Measurements from ENCODE around the gene CLP1.
"Not testable (repeated sequence)": the region's sequence is repeated elsewhere in the genome, so short reads cannot be mapped to it uniquely, and the experiment has no call there.

CLP1 gene

DNA sequence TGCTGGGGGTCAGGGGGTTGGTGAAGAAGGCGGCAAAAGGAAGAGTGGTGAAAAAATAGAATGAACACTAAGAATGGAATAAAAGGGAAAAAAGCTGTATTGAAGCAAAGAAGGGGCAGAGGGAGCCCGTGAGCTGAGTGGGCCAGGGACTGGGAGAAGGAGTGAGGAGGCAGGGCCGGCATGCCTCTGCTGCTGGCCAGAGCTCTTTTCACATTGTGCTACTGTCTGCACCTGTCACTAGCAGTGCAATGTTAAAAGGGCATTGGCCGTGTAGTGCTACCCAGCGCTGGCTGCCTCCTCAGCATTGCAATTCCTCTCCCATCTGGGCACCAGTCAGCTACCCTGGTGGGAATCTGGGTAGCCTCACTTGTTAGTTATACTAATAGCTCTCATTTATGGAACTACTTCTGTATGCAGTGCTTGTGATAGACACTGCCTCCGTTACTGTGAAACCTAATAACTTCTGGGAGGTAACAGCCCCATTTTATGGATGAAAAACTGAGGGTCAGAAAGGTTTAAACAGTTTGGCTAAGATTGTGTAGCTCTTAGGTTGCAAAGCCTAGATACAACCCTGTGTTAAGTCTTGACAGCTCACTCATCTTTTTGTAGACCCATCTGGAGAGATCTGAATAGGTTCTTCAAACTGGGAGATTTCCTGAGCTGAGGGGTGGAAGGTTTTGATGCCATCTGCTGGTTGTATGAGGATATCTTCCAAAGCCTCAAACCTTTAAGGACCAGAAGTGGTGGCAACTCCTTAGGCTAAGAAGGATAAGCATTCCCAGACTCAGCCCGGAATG lies 16.4 kb upstream of the CLP1 start:
- DNase-seq: no peak

DNA sequence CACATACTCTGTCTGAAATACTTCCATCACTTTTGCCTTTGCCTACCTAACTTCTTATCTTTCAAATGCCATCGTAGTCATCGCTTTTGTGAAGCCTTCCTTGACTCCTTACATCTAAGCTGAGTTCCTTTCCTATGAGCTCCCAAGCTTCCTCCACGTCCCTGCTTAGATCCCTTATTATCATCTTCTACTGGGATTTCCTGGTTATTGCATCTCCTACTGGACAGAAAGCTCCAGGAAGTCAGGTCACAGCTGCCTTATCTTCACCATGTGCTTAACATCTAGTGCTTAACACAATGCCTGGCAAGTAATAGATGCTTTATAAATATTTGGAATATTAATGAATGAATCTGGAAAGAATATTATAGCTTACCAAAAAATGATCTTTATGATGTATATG lies 13.8 kb upstream of the CLP1 start:
- DNase-seq: no peak

DNA sequence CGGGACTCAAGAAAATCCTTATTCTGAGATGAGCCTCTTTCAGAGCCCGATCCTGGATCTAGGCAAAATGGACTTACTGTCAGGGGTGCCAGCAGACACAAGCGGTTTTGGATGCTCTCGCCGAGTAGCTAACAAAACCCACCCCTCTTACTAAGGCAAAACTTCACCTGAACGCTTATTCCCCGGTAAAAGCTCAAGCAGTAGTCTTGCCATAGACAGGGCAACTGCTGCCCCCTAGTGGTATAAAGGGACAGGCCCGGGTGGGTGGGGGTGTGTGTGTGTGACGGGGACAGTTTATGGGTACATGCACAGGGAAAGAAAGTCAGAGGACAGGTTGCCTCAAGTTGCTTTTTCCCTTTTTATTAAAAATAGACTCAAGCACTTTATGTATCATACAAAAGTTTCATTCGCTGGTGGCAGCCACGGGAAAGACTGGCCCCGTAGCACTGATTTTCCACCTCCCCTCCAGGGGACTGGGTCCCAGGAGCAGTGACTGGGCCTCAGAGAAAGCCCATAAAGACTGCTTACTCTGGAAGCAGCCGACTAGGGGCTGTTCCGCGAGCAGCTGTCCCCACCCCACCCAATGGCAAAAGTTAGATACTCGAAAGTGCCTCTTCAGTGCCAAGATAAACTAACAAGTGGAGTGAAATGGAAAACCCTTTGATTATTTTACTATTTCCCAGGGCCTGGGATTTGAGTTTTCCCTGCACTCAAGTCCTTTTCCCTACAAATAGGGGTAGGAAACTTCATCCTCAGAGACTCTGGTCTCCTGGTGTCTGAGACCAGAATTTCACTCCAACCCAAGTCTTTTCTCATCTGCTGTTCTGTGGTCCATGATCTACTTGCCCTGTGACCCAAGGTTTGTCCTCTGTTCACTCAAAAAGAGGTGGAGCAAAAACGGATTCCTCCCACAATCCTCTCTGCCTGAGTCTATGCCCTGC lies 12.5 kb upstream of the CLP1 start:
- DNase-seq: no peak

DNA sequence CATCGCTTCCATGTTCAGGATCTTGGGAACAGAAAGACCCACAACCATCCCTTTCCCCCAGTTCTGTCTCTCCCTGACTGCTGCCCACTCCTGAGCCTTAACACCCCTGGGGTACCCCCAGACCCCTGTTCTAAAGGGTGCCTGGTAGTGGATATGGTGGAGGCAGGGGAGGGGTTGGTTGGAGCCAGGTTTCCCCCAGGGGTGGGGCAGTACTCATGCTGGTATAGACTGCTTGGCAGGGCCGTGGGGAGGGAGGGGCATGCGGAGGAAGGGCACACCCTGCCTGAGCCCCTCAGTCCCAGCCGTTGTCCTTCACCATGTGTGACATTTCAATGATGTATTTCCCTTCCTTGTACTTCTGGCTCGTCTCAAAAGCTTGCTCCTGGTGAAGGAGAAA lies 11.9 kb upstream of the CLP1 start:
- DNase-seq: no peak

DNA sequence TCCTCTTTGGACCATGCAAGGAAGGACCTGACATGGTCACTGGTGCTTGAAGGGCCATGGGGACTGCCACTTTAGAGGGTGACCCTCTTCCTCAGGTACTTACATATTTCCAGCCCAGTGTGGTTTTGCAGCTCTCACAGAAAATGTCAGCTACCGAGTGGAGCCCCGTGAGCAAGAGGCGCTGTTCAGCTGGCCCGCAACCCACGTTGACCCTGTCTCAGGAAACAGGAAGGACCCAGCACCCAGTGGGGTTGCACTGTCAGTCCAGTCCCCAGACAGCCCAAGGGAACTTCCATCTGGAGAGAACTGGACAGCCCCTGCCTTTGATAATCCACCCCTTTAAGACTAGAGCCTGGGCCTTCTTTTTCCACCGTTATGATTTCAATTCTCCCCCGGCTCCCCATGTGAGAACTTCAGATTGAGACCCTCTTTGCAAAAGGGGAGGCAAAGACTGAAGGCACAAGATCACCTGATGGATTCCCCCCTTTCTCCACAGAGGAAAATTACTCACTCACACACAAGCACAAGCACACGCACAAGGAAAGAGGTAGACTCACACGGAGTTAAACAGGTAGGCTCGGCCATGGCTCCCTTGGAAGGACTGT lies 11.3 kb upstream of the CLP1 start:
- DNase-seq: no peak

DNA sequence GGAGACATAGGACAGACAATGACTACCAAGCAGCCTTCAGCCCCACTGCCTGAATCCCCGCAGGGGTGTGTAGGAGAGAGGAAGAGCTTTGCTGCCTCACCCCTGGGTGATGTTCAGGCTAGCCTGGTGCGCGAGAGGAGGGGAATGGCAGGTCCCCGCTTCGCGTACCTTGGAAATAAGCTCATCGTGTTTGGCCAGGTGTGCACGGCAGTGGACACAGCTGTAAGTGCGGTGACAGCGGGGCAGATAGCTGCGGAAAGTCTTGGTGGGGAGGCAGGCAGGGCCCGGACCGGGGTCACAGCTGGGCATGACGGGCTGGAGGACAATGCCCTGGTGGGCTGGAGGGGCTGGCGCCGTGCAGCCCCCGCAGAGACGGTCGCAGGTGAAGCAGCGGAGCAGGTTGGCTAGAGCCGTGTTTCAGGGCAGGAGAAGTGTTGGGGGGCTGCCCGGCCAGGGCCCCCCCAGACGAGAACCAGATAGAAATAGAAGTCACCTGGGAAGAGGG lies 10.7 kb upstream of the CLP1 start:
- DNase-seq: no peak

DNA sequence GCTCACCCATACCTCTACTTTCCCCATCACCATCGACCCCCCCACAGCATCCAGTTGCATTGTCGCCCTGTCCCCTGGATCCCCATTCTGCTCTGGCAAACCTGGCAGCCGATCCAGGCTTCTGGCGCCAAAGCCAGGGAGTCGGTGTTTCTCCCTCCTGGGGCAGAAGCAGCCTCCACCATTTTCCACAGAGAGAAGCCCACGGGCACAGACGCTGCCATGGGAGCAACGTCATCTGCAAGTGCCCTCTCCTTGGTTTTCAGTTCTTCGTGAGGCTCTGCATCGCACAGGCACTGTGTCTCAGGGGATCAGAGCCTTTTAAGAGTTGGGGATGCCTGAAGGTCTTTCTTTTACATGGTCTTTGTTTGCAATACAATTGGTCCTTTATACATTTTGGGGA lies 10.2 kb upstream of the CLP1 start:
- DNase-seq: no peak

DNA sequence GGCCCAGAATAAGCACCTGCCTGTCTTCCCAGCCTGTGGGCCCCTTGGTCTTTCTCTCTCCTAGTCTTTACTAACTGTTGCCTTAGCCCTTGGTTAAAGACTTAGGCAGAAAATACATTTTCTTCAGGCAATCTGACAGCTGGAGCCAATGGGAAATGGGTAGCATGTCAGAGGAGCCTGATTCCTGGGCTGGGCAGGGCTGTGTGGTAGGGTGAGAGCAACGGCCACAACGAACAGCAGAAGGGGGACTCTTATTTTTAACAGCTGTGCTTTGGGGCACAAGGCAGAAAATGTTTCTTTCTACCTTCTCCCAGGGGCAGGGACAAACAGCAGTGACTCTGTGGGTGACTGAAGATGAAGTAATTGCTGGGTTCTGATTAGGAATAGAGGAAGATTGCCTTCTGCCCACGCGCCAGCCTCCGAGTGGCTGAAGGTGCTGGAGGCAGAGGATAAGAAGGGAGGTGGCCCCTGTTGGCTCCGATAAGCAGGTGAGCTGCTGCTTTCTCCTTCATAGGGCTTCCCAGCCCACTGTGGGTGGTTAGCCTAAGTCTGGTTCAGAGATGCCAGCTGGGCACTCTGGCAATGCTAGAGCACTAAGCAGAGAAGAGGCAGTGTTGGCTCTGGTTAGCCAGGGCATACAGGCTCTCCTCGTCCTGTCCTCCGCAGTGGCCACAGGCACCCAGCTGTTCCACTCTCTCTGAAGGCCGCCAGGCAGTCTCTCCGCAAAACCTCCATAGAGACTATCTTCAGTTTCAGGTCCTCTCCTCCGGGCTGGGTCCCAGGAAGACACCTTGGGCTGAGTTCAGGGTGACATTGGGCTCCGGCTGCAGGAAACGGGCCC lies 9.4 kb upstream of the CLP1 start:
- no peak for DNase-seq

DNA sequence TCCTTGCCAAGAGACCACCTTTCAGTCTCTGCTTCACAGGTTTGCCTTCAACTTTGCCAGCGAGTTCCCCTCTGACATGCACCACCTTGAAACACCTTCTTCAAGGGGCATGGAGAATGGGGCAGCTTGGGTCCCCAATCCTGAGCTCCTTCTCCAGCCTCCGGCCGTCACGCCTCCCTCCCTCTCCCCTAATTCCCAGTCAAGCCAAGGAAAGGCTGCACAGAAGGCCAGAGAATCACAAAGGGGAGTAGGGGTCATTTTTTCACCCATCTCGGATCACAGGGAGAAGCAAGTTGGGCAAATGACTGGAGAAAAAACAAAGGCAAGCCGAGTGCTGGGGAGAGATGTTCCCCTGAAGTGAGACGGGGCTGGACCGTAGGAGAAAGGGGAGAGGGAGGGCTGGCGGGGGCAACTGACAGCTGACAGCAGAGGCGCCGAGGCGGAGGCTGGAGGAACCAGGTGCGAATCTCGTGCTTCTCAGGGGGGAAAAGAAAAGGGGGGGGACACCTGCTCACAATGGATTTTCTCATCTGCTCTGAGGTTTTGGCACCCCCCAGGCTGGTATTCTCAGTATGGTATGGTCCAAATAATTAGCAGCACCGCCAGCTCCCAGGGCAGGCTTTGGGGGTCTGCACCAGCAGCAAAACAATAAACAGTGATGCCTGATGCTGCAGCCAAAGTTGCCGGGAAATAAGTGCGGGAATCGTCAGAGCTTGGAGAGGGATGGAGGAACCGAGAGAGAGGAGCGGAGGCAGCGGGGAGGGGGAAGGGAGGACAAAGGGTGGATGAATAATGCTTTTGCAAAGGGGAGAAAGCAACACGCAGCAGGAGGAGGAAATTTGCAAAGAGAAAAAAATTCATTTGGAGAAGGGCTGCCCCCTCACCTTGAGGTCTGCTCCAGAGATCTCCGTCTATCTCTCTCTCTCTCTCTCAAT lies 8.5 kb upstream of the CLP1 start:
- DNase-seq: no peak

DNA sequence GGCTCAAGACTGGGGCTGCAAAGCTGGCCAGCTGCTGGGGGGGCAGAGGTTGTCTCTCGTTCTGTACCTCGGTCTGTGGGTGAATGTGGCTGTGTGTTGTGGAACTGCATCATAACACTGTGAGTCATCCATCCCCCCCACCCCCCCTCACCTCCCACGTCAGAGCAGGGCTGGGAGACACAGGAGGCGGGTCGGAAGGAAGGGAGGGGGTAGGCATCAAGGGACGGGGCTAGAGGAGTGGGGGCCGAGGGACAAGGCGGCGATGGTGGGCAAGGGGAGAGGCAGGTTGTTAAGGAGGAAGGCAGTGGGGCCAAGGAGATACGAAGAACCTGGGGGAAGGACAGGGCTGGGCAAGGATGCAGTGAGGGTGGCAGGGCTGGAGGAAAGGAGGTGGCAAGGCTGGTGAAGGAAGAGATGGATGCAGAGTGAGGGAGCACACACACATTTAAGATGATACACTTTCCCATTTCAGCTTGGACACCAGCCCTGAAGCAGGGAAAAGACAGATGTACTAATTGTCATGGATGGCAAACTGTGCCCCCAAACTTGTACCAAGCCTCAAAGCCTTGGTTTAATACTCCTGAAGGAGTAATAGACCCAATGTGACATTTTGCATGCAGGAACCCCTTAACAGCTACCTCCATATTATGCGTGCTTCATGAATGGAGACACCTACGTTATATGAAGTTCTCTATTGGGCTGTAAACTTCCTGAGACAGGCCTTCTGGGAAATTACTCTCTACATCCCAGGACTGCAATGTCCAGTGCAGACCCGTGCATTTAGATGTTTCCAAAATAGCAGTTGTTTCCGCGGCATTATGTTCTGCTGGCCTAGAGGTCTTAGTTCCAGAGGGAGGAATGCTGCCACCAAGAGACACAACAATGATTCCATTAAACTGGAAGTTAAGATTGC lies 7.5 kb upstream of the CLP1 start, which contains the start of gene YPEL4:
YPEL4 (minus strand) TSS at position 87 of the 913 bp plus-strand sequence. CDS start 2,805 bp downstream, outside the sequence.
- no peak for DNase-seq

DNA sequence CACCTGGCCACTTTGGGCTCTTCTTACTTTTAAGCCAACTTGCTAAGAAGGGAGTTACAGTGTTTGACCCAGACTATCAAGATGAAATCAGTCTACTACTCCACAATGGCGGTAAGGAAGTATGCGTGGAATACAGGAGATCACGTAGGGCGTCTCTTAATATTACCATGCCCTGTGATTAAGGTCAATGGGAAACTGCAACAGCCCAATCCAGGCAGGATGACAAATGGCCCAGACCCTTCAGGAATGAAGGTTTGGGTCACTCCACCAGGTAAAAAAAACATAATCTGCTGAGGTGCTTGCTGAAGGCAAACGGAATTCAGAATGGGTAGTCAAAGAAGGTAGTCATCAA lies 6.8 kb upstream of the CLP1 start:
- DNase-seq: no peak

DNA sequence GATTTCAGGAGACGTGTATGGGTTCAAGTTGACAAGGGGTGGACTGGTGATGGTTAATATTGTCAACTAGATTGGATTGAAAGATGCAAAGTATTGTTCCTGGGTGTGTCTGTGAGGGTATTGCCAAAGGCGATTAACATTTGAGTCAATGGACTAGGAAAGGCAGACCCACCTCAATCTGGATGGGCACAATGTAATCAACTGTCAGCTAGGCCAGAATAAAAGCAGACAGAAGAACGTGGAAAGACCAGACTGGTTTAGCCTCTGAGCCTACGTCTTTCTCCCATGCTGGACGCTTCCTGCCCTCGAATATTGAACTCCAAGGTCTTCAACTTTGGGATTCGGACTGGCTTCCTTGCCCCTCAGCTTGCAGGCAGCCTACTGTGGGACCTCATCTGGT lies 6.2 kb upstream of the CLP1 start:
- no peak for DNase-seq

DNA sequence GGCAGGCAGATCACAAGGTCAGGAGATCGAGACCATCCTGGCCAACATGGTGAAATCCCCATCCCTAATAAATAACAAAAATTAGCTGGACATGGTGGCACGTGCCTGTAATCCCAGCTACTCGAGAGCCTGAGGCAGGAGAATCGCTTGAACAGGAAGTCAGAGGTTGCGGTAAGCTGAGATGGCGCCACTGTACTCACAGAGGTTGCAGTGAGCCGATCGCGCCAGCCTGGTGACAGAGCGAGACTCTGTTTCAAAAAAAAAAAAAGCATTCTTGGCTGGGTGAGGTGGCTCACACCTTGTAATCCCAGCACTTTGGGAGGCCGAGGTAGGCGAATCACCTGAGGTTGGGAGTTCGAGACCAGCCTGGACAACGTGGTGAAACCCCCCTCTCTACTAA lies 5.3 kb upstream of the CLP1 start:
- DNase-seq: not testable (repeated sequence)

DNA sequence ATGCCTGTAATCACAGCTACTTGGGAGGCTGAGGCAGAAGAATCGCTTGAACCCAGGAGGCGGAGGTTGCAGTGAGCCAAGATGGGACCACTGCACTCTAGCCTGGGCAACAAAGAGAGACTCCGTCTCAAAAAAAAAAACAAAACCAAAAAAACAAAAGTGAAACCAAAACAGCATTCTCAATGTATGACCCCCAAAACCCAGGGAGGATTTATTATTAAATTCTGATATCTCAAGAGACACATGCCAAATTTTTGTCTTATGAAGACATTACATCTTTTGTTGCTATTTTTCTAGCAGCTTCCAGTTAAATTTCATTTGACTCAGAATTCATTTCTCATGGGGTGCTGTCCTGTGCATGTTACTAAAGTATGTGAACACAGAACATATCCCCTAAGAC lies 4.9 kb upstream of the CLP1 start:
- DNase-seq: no peak

DNA sequence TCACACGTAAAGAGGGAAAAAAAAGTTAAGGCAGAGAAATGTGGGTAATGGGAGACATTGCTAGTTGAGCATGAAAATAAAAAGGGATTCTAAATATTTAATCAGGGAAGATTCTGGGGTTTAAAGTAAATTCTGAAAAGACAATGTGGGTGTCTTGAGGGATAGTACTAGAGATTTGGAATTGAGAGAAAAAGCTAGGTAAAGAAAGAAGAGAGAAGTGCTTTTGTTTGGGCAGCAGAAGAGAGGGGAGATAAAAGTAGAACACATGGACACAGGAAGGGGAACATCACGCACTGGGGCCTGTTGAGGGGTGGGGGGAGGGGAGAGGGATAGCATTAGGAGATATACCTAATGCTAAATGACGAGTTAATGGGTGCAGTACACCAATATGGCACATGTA lies 4.4 kb upstream of the CLP1 start:
- DNase-seq: no peak

DNA sequence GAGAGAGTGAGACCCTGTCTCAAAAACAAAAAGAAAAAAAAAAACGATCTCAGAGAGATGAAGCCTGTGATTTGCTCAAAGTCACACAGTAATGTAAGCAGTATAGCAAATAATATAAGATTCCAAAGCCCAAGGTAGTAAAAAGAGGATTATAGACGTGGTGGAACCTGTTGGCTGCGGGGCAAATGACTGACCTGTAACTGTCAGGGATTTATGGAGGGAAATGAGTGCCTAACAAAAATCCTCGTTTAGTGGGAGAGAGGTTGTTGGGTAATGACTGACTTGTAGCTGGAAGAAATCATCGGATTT lies 723 bp upstream of the CLP1 start:
- DNase-seq: no peak

DNA sequence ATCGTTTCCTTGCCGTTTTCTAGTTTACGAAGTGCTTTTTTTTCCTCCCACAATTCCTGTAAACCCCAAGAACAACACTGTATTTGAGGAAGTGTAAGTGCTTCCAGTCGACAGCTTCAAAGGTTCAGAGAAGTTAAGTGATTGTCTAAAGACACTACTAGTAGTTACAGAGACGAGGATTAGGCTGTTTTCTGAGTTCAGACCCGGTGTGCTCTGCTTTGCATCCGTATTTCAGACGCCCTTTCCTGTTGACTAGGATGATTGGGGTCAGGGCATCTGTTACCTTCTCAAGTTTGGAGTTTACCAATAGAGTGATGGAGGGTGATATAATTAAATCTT lies 430 bp downstream of the CLP1 start:
- no peak for DNase-seq

DNA sequence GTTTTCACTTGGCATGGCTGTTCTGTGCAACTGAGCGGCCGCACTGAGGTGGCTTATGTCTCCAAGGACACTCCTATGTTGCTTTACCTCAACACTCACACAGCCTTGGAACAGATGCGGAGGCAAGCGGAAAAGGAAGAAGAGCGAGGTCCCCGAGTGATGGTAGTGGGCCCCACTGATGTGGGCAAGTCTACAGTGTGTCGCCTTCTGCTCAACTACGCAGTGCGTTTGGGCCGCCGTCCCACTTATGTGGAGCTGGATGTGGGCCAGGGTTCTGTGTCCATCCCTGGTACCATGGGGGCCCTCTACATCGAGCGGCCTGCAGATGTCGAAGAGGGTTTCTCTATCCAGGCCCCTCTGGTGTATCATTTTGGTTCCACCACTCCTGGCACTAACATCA lies 2.1 kb downstream of the CLP1 start:
- no peak for DNase-seq

DNA sequence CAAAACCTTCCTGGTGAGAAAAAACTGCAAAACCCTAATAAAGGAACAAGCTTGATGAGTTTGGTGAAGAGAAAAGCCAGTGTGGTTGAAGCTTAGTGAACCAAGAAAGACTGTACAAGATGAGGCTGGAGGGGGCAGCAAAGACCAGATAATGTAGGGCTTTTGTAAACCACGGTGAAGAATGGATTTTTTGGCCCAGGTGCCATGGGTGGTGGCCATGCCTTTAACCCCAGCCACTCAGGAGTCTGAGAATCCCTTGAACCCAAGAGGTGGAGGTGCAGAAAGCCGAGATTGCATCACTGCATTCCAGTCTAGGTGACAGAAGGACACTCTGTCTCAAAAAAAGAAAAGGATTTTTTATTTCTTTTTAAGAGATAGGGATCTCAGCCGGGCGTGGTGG lies 5.3 kb downstream of the CLP1 start:
- no peak for DNase-seq

DNA sequence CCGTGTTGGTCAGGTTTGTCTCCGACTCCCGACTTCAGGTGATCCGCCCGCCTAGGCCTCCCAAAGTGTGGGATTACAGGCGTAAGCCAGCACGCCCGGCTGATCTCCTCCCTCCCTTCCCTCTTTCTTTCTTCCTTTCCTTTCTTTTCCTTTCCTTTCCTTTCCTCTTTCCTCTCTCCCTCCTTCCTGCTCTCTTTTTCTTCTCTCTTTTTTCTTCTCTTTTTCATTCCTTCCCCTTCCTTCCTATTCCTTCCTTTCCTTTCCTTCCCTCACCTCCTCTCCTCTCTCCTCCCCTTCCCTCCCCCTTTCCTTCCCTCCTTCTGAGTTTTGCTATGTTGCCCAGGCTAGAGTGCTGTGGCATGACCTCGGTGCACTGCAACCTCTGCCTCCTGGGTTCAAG lies 6.4 kb downstream of the CLP1 start:
- no peak for DNase-seq
